Karpas-422 (cell line): Measurements from ENCODE around the gene WHRN. TPM values are rescaled to one million over a fixed set of nuclear protein-coding genes. Genes with fewer than 3 reads are reported as not detected.

Experiments used
- DNase-seq: peaks from one replicate; pipeline ENCODE4 v3.0.0-alpha.2; 2015
- H2AFZ ChIP-seq: fragments of 200-600 bp; sonication (generic); 2 replicates; pipeline ENCODE4 v1.6.1; 2014; ENCODE audit warnings: antibody characterized with exemption, low read length, mixed read lengths
- H3K27ac ChIP-seq: fragments of 200-600 bp; sonication (generic); 2 replicates; pipeline ENCODE4 v1.5.1; 2014; ENCODE audit warnings: mild to moderate bottlenecking, low read length, moderate library complexity
- H3K27me3 ChIP-seq: fragments of 200-600 bp; sonication (generic); 2 replicates; pipeline ENCODE4 v1.6.1; 2014; ENCODE audit warnings: low read length, mixed read lengths
- H3K36me3 ChIP-seq: fragments of 200-600 bp; sonication (generic); 2 replicates; pipeline ENCODE4 v1.6.1; 2014; ENCODE audit warnings: low read length, mixed read lengths; ENCODE audit not compliant: insufficient read depth
- H3K4me1 ChIP-seq: fragments of 200-600 bp; sonication (generic); 2 replicates; pipeline ENCODE4 v1.6.1; 2014; ENCODE audit warnings: mild to moderate bottlenecking, low read length, mixed read lengths
- H3K4me2 ChIP-seq: fragments of 200-600 bp; sonication (generic); 2 replicates; pipeline ENCODE4 v1.6.1; 2014; ENCODE audit warnings: low read length, low read depth, mild to moderate bottlenecking; ENCODE audit not compliant: poor library complexity, severe bottlenecking
- H3K4me3 ChIP-seq: fragments of 200-600 bp; sonication (generic); 2 replicates; pipeline ENCODE4 v1.5.1; 2014; ENCODE audit warnings: mild to moderate bottlenecking, antibody characterized with exemption, low read length, mixed read lengths
- H3K79me2 ChIP-seq: fragments of 200-600 bp; sonication (generic); 2 replicates; pipeline ENCODE4 v1.6.1; 2014; ENCODE audit warnings: mild to moderate bottlenecking, low read length, mixed read lengths
- H3K9ac ChIP-seq: fragments of 200-600 bp; sonication (generic); 2 replicates; pipeline ENCODE4 v1.6.0; 2014; ENCODE audit warnings: low read length
- H3K9me2 ChIP-seq: fragments of 200-600 bp; sonication (generic), shearing (Covaris generic); replicated peaks from 2 replicates; pipeline ENCODE4 v1.6.0; 2014; ENCODE audit warnings: mild to moderate bottlenecking, low read length, moderate library complexity; ENCODE audit not compliant: insufficient read depth
- H3K9me3 ChIP-seq: fragments of 300-700, 200-600 bp; sonication (generic); 2 replicates; pipeline ENCODE4 v1.6.1; 2014; ENCODE audit warnings: low read length, mixed read lengths
- H4K20me1 ChIP-seq: fragments of 200-600 bp; sonication (generic); 2 replicates; pipeline ENCODE4 v1.6.1; 2014; ENCODE audit warnings: mild to moderate bottlenecking, antibody characterized with exemption, low read length, low read depth; ENCODE audit not compliant: insufficient read depth
- total RNA-seq: library from RNA; depleted of rRNA; stranded (reverse); fragments of >200 nt; shearing (Covaris generic); gene quantifications from 2 replicates; pipeline ENCODE4 v1.2.3, GENCODE V29; 2014; ENCODE audit warnings: low replicate concordance

WHRN gene
- total RNA-seq, 1 experiment from 2014 or later, result 0.30 TPM

DNA sequence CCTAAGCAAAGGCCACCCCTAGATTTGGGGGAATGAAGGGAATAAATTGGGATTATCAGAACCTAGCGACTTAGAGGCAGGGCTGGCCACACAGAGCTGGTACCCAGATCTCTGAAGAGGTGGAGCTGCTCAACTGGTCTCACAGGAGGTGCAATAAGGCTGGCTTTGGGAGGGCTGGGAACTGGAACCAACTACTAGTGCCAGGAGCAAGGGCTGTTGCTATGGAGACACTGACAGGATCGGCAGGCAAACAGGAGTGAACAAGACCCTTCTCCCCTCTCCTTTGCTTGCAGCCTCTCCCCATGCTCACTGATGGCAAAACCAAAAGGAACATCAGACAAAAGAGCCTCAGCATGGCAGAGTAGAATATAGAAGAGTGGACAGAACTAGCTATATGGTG, 17.0 kb upstream of the WHRN start:
- Histone ChIP-seq H3K4me2 (no peak overlapping the region), H3K9me3 (no peaks in the 10 kb centered on the region), H3K9ac (no peak overlapping the region), H3K27me3 (no peaks in the 10 kb centered on the region), H3K79me2 (no peaks in the 10 kb centered on the region), H2AFZ (no peak overlapping the region), H3K27ac (no peak overlapping the region), H3K9me2 (no peaks in the 10 kb centered on the region), H3K4me1 (peaks cover 5% of the 10 kb centered on the region), H4K20me1 (no peaks in the 10 kb centered on the region), H3K4me3 (no peak overlapping the region), H3K36me3 (no peaks in the 10 kb centered on the region)
- DNase-seq, result no peak

- Histone ChIP-seq H3K79me2 (no peaks in the 10 kb centered on the region), H3K9ac (no peak overlapping the region), H3K27ac (no peak overlapping the region), H3K9me3 (no peaks in the 10 kb centered on the region), H2AFZ (no peak overlapping the region), H3K9me2 (no peaks in the 10 kb centered on the region), H3K4me1 (peaks cover 5% of the 10 kb centered on the region), H3K27me3 (no peaks in the 10 kb centered on the region), H3K36me3 (no peaks in the 10 kb centered on the region), H3K4me2 (no peak overlapping the region), H4K20me1 (no peaks in the 10 kb centered on the region), H3K4me3 (no peak overlapping the region)
- no peak for DNase-seq
Observed at GRCh38 chr9:114521846-114522245, 16.6 kb upstream of the WHRN start.

GRCh38 chr9:114518599-114519022, 13.3 kb upstream of the WHRN start:
- H3K27me3 ChIP-seq, result no peaks in the 10 kb centered on the region
- H3K36me3 ChIP-seq, result no peaks in the 10 kb centered on the region
- no peaks in the 10 kb centered on the region for H3K4me1 ChIP-seq
- no peak overlapping the region for H3K9ac ChIP-seq
- H3K9me3 ChIP-seq, result no peaks in the 10 kb centered on the region
- no peaks in the 10 kb centered on the region for H4K20me1 ChIP-seq
- no peak overlapping the region for H2AFZ ChIP-seq
- H3K4me3 ChIP-seq, result no peak overlapping the region
- H3K4me2 ChIP-seq, result no peak overlapping the region
- no peaks in the 10 kb centered on the region for H3K9me2 ChIP-seq
- no peaks in the 10 kb centered on the region for H3K79me2 ChIP-seq
- H3K27ac ChIP-seq, result no peak overlapping the region
- no peak for DNase-seq

DNA sequence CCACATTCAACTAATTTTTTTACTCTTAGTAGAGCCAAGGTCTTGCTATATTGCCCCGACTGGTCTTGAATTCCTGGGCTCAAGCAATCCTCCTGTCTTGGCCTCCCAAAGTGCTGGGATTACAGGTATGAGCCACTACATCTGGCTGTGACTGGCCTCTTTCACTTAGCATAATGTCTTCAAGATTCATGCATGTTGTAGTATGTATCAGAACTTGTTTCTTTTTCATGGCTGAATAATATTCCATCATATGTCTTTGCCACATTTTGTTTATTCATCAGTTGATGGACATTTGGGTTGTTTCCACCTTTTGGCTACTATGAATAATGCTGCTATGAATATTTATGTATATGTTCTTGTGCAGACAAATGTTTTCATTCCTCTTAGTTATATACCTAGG, 12.8 kb upstream of the WHRN start:
- Histone ChIP-seq H3K27ac (no peak overlapping the region), H3K27me3 (no peaks in the 10 kb centered on the region), H3K9ac (no peak overlapping the region), H3K79me2 (no peaks in the 10 kb centered on the region), H3K9me2 (no peaks in the 10 kb centered on the region), H3K9me3 (no peaks in the 10 kb centered on the region), H3K4me2 (no peak overlapping the region), H3K4me1 (no peaks in the 10 kb centered on the region), H3K4me3 (no peak overlapping the region), H2AFZ (no peak overlapping the region), H3K36me3 (no peaks in the 10 kb centered on the region), H4K20me1 (no peaks in the 10 kb centered on the region)
- DNase-seq, result no peak

- Histone ChIP-seq H3K9me2 (no peaks in the 10 kb centered on the region), H3K9ac (no peak overlapping the region), H3K27ac (no peak overlapping the region), H3K9me3 (no peaks in the 10 kb centered on the region), H2AFZ (no peak overlapping the region), H3K4me1 (no peaks in the 10 kb centered on the region), H3K79me2 (no peaks in the 10 kb centered on the region), H3K4me3 (no peak overlapping the region), H3K27me3 (no peaks in the 10 kb centered on the region), H4K20me1 (no peaks in the 10 kb centered on the region), H3K4me2 (no peak overlapping the region), H3K36me3 (no peaks in the 10 kb centered on the region)
- no peak for DNase-seq
Observed at GRCh38 chr9:114516913-114517312, 11.6 kb upstream of the WHRN start.

DNA sequence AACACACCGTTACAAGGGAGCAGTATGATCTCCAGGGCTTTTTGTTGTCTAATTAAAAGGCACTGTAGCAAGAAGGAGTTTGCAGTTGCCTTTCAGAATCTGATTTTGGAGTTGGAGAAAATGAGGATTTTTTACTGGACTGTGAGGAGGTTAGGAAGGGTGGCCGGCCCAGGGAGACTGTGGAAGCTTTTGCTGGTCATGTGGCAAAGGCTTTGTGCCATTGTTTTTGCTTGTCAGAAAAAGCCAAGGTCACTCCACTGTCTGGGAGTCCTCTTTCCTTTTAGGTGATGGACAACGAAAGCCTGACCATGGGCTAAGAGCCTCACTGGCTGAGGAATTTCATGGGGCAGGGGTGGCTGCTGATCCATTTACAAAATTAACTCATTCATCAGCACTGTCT, 10.3 kb upstream of the WHRN start:
- H4K20me1 ChIP-seq, result no peaks in the 10 kb centered on the region
- DNase-seq, result no peak
- H3K9me3 ChIP-seq, result no peaks in the 10 kb centered on the region
- H3K36me3 ChIP-seq, result no peaks in the 10 kb centered on the region
- H3K9ac ChIP-seq, result no peak overlapping the region
- no peaks in the 10 kb centered on the region for H3K9me2 ChIP-seq
- no peaks in the 10 kb centered on the region for H3K4me1 ChIP-seq
- H3K79me2 ChIP-seq, result no peaks in the 10 kb centered on the region
- no peak overlapping the region for H3K27ac ChIP-seq
- no peak overlapping the region for H3K4me3 ChIP-seq
- no peaks in the 10 kb centered on the region for H3K27me3 ChIP-seq
- H2AFZ ChIP-seq, result no peak overlapping the region
- no peak overlapping the region for H3K4me2 ChIP-seq

DNA sequence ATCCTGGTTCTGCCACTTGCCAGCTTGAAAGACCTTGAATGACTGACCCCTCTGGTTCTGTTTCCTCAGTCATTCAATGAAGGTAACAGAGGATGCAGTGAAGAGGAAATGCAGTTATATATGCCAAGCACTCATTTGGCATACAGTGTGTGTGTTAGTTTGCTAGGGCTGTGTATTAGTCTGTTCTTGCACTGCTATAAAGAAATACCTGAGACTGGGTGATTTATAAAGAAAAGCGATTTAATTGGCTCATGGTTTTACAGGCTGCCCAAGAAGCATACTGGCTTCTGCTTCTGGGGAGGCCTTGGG, 8.6 kb upstream of the WHRN start:
- Histone ChIP-seq H3K27me3 (no peaks in the 10 kb centered on the region), H2AFZ (no peak overlapping the region), H3K4me3 (no peak overlapping the region), H3K79me2 (no peaks in the 10 kb centered on the region), H3K9me2 (no peaks in the 10 kb centered on the region), H4K20me1 (no peaks in the 10 kb centered on the region), H3K27ac (no peak overlapping the region), H3K4me1 (no peaks in the 10 kb centered on the region), H3K4me2 (no peak overlapping the region), H3K36me3 (no peaks in the 10 kb centered on the region), H3K9ac (no peak overlapping the region), H3K9me3 (no peaks in the 10 kb centered on the region)
- DNase-seq, result no peak

DNA sequence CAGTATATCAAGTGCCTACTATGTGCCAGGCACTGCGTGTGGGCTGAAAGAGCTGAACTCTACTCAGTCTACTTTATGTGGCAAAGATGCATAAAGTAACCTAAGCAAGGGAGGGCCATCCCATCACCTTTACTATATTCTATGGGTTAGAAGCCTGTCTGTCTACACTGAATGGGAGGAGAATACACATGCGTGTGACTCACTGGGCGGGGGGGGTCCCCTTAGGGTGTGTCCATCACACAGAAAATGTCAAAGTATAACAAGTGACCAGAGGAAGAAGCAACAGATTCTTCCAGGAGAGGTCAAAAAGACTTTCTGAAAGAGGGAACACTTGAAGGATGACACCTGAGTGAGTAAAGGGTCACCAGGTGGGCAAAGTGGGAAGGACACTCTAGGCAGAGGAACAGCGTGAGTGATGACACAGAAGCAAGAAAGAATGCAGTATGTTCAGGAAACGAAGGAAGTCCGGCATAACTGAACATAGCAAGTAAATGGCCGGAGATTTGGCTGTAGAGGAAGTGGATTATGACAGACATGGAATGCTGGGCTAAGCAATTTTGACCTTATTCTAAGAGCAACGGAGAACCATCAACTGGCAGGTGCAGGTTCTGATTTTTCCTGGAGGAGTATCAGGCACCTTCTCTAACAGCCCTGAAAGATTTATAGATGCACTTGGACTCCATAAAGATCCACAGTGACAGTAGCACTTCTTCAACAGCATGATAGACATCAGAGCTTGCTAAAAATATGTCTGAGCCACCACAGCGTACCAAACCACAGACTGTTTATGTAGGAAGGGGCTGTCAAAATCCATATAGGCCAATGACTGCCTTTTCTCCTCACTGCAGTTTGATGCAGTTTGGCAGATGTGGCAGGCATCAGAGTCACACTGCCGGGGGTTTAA, 8.0 kb upstream of the WHRN start:
- no peak overlapping the region for H3K27ac ChIP-seq
- H3K27me3 ChIP-seq, result no peaks in the 10 kb centered on the region
- no peaks in the 10 kb centered on the region for H3K4me1 ChIP-seq
- DNase-seq, result no peak
- H3K9ac ChIP-seq, result no peak overlapping the region
- no peak overlapping the region for H3K4me3 ChIP-seq
- H3K36me3 ChIP-seq, result no peaks in the 10 kb centered on the region
- no peaks in the 10 kb centered on the region for H4K20me1 ChIP-seq
- no peaks in the 10 kb centered on the region for H3K9me2 ChIP-seq
- no peak overlapping the region for H2AFZ ChIP-seq
- H3K9me3 ChIP-seq, result no peaks in the 10 kb centered on the region
- H3K4me2 ChIP-seq, result no peak overlapping the region
- no peaks in the 10 kb centered on the region for H3K79me2 ChIP-seq
